ENCODE measurements around the gene DCDC2B.

- TF ChIP-seq, protein P1, sequence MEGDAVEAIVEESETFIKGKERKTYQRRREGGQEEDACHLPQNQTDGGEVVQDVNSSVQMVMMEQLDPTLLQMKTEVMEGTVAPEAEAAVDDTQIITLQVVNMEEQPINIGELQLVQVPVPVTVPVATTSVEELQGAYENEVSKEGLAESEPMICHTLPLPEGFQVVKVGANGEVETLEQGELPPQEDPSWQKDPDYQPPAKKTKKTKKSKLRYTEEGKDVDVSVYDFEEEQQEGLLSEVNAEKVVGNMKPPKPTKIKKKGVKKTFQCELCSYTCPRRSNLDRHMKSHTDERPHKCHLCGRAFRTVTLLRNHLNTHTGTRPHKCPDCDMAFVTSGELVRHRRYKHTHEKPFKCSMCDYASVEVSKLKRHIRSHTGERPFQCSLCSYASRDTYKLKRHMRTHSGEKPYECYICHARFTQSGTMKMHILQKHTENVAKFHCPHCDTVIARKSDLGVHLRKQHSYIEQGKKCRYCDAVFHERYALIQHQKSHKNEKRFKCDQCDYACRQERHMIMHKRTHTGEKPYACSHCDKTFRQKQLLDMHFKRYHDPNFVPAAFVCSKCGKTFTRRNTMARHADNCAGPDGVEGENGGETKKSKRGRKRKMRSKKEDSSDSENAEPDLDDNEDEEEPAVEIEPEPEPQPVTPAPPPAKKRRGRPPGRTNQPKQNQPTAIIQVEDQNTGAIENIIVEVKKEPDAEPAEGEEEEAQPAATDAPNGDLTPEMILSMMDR (IDR thresholded peaks at IDR 0.05), result peak; percentile 48 to 55 (median 54)
- no peak for TF ChIP-seq POLR2A (IDR thresholded peaks at IDR 0.05)
- no peak for TF ChIP-seq EP300 (IDR thresholded peaks at IDR 0.05)
These were observed 7.0 kb downstream of the DCDC2B start for GRCh38 chr1:32215629-32216480.

All from ovary (tissue), 3 donors.